ENCODE measurements around the gene APBB1IP.

APBB1IP gene

GRCh38 chr10:26513101-26513500, 75.0 kb downstream of the APBB1IP start:
- ChIA-PET POLR2A (no interaction called here), CTCF (no interaction called here)
- no peak for DNase-seq (ENCODE audit: extremely low spot score)
- no peak for TF ChIP-seq LEF1 (IDR thresholded peaks at IDR 0.05; ENCODE audit: borderline replicate concordance)
- no peak for TF ChIP-seq ELF4 (IDR thresholded peaks at IDR 0.05)
- TF ChIP-seq FOXA1 (IDR thresholded peaks at IDR 0.05) = no peak
- TF ChIP-seq SP1 (IDR thresholded peaks at IDR 0.05) = no peak
- TF ChIP-seq BHLHE40 (IDR thresholded peaks at IDR 0.05; ENCODE audit: borderline replicate concordance) = no peak
- no peak for TF ChIP-seq NFRKB (IDR thresholded peaks at IDR 0.05)
- TF ChIP-seq ZNF384 (IDR thresholded peaks at IDR 0.05) = no peak
- no peak for TF ChIP-seq L3MBTL2 (conservative IDR thresholded peaks at IDR 0.05)
- TF ChIP-seq HDGF (IDR thresholded peaks at IDR 0.05; ENCODE audit: borderline replicate concordance) = no peak
- no peak for TF ChIP-seq FOXM1 (IDR thresholded peaks at IDR 0.05; ENCODE audit: borderline replicate concordance)
- no peak for TF ChIP-seq SUZ12 (IDR thresholded peaks at IDR 0.05)
- TF ChIP-seq ARNT (IDR thresholded peaks at IDR 0.05) = no peak
- TF ChIP-seq, protein P1, sequence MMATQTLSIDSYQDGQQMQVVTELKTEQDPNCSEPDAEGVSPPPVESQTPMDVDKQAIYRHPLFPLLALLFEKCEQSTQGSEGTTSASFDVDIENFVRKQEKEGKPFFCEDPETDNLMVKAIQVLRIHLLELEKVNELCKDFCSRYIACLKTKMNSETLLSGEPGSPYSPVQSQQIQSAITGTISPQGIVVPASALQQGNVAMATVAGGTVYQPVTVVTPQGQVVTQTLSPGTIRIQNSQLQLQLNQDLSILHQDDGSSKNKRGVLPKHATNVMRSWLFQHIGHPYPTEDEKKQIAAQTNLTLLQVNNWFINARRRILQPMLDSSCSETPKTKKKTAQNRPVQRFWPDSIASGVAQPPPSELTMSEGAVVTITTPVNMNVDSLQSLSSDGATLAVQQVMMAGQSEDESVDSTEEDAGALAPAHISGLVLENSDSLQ (IDR thresholded peaks at IDR 0.05) = no peak
- TF ChIP-seq TARDBP (IDR thresholded peaks at IDR 0.05) = no peak
- no peak for TF ChIP-seq CTBP1 (IDR thresholded peaks at IDR 0.05; ENCODE audit: borderline replicate concordance)
- TF ChIP-seq FOXK2 (IDR thresholded peaks at IDR 0.05) = no peak

DNA sequence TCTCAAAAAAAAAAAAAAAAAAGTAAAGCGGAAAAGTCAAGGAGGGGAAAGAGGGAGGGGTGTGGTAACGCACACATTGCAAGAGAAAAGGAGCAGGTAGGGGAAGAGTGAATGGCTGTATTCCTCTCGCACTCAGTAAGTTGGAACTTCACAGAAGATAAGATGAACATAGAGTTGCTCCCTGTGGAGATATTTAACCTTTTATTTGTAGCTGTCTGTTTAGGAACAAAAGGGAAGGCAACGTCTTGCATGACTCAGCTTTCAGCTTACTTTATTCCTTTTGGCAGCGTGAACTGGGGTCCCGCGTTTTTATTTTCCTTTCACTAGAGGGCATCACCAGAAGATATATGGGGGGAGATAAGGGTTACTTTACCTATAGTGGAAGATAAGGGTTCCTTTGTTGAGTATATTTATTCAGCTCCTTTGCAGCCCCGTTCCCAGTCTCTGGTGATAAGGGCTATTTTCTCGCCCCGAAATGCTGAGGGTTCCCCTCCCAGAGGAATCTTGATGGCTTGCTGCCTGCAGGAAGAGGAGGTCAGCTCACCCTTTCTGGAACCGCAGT, 78.5 kb downstream of the APBB1IP start:
- DNase-seq (ENCODE audit: extremely low spot score) = no peak
- TF ChIP-seq NFRKB (IDR thresholded peaks at IDR 0.05) (no peak), ZNF384 (IDR thresholded peaks at IDR 0.05) (peak; percentile 64)
- POLR2A ChIA-PET = interaction anchor here (1.2 kb wide), 1 partner anchor 13 kb away, joined by 3 read pairs; no protein-coding TSS in a partner anchor
- CTCF ChIA-PET = interaction anchor here (0.9 to 1.4 kb wide), 4 partner anchors 9 to 181 kb away, joined by 3 to 5 read pairs (median 4); no protein-coding TSS in a partner anchor

DNA sequence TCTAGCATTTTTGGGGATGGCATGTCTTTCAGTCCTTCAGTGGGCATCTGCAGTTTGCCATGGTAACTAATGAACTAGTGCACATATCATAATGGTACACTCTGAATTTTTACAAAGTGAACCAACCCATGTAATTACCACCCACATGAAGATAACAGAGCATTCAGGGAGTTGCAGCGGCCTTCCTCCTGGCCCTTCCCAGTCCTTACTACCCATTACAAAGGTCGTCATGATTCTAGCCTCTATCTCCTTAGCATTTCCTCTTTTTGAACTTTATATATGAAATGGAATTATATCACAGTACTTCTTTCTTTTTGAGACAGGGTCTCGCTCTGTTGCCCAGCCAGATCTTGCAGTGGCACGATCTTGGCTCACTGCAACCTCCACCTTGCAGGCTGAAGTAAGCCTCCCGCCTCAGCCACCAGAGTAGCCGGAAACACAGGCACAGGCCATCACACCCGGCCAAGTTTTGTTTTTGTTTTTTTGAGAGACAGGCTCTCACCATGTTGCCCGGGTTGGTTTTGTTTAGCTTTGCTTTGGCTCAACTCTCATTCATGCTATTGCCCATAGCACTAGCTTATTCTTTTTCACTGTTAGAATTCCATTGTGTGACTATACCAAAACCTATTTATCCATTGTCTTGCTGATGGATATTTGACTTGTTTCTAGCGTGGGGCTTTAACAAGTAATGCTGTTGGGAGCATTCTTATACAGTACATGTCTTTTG, 79.2 kb downstream of the APBB1IP start:
- DNase-seq (ENCODE audit: extremely low spot score) = no peak
- ChIA-PET POLR2A (interaction anchor here (1.2 kb wide), 1 partner anchor 14 kb away, joined by 3 read pairs; no protein-coding TSS in a partner anchor), CTCF (interaction anchor here (1.2 to 1.4 kb wide), 3 partner anchors 10 to 182 kb away, joined by 3 to 5 read pairs (median 4); no protein-coding TSS in a partner anchor)
- TF ChIP-seq TARDBP (IDR thresholded peaks at IDR 0.05) (no peak), L3MBTL2 (conservative IDR thresholded peaks at IDR 0.05) (no peak), ZNF384 (IDR thresholded peaks at IDR 0.05) (no peak), CTBP1 (IDR thresholded peaks at IDR 0.05; ENCODE audit: borderline replicate concordance) (no peak), FOXA1 (IDR thresholded peaks at IDR 0.05) (no peak), NFRKB (IDR thresholded peaks at IDR 0.05) (no peak), SUZ12 (IDR thresholded peaks at IDR 0.05) (no peak)
- TF ChIP-seq, protein P1 (IDR thresholded peaks at IDR 0.05) = no peak

GRCh38 chr10:26519803-26520202, 81.7 kb downstream of the APBB1IP start:
- CTCF ChIA-PET = no interaction called here
- DNase-seq (ENCODE audit: extremely low spot score) = no peak
- TF ChIP-seq ELF4 (IDR thresholded peaks at IDR 0.05) (no peak), FOXA1 (IDR thresholded peaks at IDR 0.05) (no peak), FOXK2 (IDR thresholded peaks at IDR 0.05) (no peak), L3MBTL2 (conservative IDR thresholded peaks at IDR 0.05) (no peak), SP1 (IDR thresholded peaks at IDR 0.05) (no peak), TARDBP (IDR thresholded peaks at IDR 0.05) (no peak), BHLHE40 (IDR thresholded peaks at IDR 0.05; ENCODE audit: borderline replicate concordance) (no peak), NFRKB (IDR thresholded peaks at IDR 0.05) (no peak), HDGF (IDR thresholded peaks at IDR 0.05; ENCODE audit: borderline replicate concordance) (no peak), SUZ12 (IDR thresholded peaks at IDR 0.05) (no peak), ARNT (IDR thresholded peaks at IDR 0.05) (no peak), CTBP1 (IDR thresholded peaks at IDR 0.05; ENCODE audit: borderline replicate concordance) (no peak), ZNF384 (IDR thresholded peaks at IDR 0.05) (no peak), FOXM1 (IDR thresholded peaks at IDR 0.05; ENCODE audit: borderline replicate concordance) (no peak)
- TF ChIP-seq, protein P1 (IDR thresholded peaks at IDR 0.05) = no peak
- POLR2A ChIA-PET = no interaction called here

- DNase-seq (ENCODE audit: extremely low spot score) = no peak
- POLR2A ChIA-PET = no interaction called here
Observed at GRCh38 chr10:26520575-26520974, 82.4 kb downstream of the APBB1IP start.

More at GRCh38 chr10:26520575-26520974, 82.4 kb downstream of the APBB1IP start:
- CTCF ChIA-PET = no interaction called here
- TF ChIP-seq L3MBTL2 (conservative IDR thresholded peaks at IDR 0.05) (no peak), NFRKB (IDR thresholded peaks at IDR 0.05) (no peak), HDGF (IDR thresholded peaks at IDR 0.05; ENCODE audit: borderline replicate concordance) (no peak), LEF1 (IDR thresholded peaks at IDR 0.05; ENCODE audit: borderline replicate concordance) (no peak), BHLHE40 (IDR thresholded peaks at IDR 0.05; ENCODE audit: borderline replicate concordance) (no peak), ELF4 (IDR thresholded peaks at IDR 0.05) (no peak), FOXK2 (IDR thresholded peaks at IDR 0.05) (no peak), CTBP1 (IDR thresholded peaks at IDR 0.05; ENCODE audit: borderline replicate concordance) (no peak), ARNT (IDR thresholded peaks at IDR 0.05) (no peak), ZNF384 (IDR thresholded peaks at IDR 0.05) (no peak), TARDBP (IDR thresholded peaks at IDR 0.05) (no peak), SUZ12 (IDR thresholded peaks at IDR 0.05) (no peak), FOXM1 (IDR thresholded peaks at IDR 0.05; ENCODE audit: borderline replicate concordance) (no peak), SP1 (IDR thresholded peaks at IDR 0.05) (no peak), FOXA1 (IDR thresholded peaks at IDR 0.05) (no peak)
- TF ChIP-seq, protein P1 (IDR thresholded peaks at IDR 0.05) = no peak
